HUES64 (cell line): Measurements from ENCODE around the gene CUL7.
A peak's percentile ranks its signal among the peaks of the same experiment; 100 is the strongest.

Experiments used
- H3K27ac ChIP-seq: 2 replicates; pipeline ENCODE4 v1.7.0; 2013; ENCODE audit warnings: low read depth, low read length, inconsistent platforms
- H3K27me3 ChIP-seq: 2 replicates; pipeline ENCODE4 v1.6.1; 2013; ENCODE audit warnings: mild to moderate bottlenecking, low read length; ENCODE audit not compliant: insufficient read depth
- H3K36me3 ChIP-seq: 2 replicates; pipeline ENCODE4 v1.6.1; 2013; ENCODE audit warnings: mild to moderate bottlenecking, low read length; ENCODE audit not compliant: insufficient read depth
- H3K4me1 ChIP-seq: 2 replicates; pipeline ENCODE4 v1.6.1; 2013; ENCODE audit warnings: mild to moderate bottlenecking, low read length, moderate library complexity; ENCODE audit not compliant: insufficient read depth
- H3K4me3 ChIP-seq: 2 replicates; pipeline ENCODE4 v1.5.1; 2013; ENCODE audit warnings: mild to moderate bottlenecking, low read length, moderate library complexity
- H3K9ac ChIP-seq: 2 replicates; pipeline ENCODE4 v1.6.1; 2013; ENCODE audit warnings: mild to moderate bottlenecking, low read depth, low read length
- H3K9me3 ChIP-seq: 2 replicates; pipeline ENCODE4 v1.6.1; 2013; ENCODE audit warnings: low read depth, low read length; ENCODE audit not compliant: insufficient read depth
- WGBS: fragments of 150-250, 120-280 bp; methylation state at CpG from one replicate; pipeline ENCODE4 v1.1.7; 2013; ENCODE audit warnings: missing lambda C conversion rate; 5-methylcytosine and 5-hydroxymethylcytosine counted together

Gene CUL7

GRCh38 chr6:43059168-43060033, 5.8 kb upstream of the CUL7 start, which contains the start of the genes KLC4 and MRPL2:
TSS of gene KLC4 (plus strand) at chr6:43059631. CDS start at chr6:43061336, 1,705 bp downstream.
TSS of gene MRPL2 (minus strand) at chr6:43059434. CDS start at chr6:43059381, 53 bp downstream.
- Histone ChIP-seq H3K9ac (peak within 1 kb of the TSS; percentile 92), H3K36me3 (peaks cover 30% of the 10 kb centered on the region), H3K4me3 (peak within 1 kb of the TSS; percentile 92), H3K27ac (peak within 1 kb of the TSS; percentile 83), H3K27me3 (no peaks in the 10 kb centered on the region), H3K9me3 (no peaks in the 10 kb centered on the region), H3K4me1 (peaks cover 9% of the 10 kb centered on the region; the same call in 1 of the 2 replicates)
- WGBS: under 1% methylated on average over 64 of the region's 64 CpGs

DNA sequence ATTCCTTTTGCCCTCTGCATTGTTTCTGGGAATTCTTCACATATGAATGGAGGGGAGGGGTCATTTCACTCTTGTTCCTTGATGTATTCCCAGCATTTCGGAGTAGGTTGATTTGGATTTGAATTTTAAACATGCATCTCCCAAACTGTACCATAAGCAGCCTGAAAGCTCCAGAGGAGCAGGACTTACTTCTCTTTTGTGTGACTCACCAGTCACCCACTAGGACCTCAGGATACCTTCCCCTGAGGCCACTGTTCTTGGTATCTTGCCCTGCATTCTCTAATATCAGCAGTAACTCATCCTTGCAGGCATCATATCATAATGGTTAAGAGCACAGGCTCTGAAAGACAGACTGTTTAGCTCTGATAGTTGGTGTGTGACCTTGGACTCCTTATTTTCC, 4.9 kb upstream of the CUL7 start:
- Histone ChIP-seq H3K4me1 (peaks cover 13% of the 10 kb centered on the region; the same call in 1 of the 2 replicates), H3K9ac (peak overlapping the region; percentile 92), H3K27me3 (no peaks in the 10 kb centered on the region), H3K36me3 (peaks cover 30% of the 10 kb centered on the region), H3K4me3 (peak overlapping the region; percentile 92), H3K27ac (no peak overlapping the region), H3K9me3 (no peaks in the 10 kb centered on the region)
- 100% methylated on average over 1 of the region's 1 CpG for WGBS

DNA sequence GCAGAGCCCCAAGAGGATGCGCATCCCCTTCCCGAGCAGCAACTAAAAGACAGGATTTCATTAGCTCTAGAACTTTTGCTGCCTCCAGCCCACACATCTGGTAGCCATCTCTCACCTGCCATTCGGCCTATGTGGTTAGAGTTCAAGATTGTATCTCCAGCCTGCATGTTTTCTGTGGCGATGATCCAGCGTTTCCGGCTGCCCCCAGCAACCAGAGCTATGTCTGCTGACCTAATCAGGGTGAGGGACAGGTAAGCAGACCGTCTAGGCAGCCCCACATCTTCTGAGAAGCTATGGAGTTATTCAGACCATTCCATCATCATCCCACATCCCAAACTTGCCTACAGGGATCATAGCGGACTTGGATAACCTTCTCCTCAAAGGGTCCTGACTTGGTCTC, 2.3 kb upstream of the CUL7 start:
- Histone ChIP-seq H3K9me3 (no peaks in the 10 kb centered on the region), H3K27me3 (no peaks in the 10 kb centered on the region), H3K4me3 (no peak overlapping the region), H3K36me3 (peaks cover 31% of the 10 kb centered on the region), H3K9ac (no peak overlapping the region), H3K4me1 (peaks cover 13% of the 10 kb centered on the region; the same call in 1 of the 2 replicates), H3K27ac (no peak overlapping the region)
- 92% methylated on average over 8 of the region's 8 CpGs for WGBS

DNA sequence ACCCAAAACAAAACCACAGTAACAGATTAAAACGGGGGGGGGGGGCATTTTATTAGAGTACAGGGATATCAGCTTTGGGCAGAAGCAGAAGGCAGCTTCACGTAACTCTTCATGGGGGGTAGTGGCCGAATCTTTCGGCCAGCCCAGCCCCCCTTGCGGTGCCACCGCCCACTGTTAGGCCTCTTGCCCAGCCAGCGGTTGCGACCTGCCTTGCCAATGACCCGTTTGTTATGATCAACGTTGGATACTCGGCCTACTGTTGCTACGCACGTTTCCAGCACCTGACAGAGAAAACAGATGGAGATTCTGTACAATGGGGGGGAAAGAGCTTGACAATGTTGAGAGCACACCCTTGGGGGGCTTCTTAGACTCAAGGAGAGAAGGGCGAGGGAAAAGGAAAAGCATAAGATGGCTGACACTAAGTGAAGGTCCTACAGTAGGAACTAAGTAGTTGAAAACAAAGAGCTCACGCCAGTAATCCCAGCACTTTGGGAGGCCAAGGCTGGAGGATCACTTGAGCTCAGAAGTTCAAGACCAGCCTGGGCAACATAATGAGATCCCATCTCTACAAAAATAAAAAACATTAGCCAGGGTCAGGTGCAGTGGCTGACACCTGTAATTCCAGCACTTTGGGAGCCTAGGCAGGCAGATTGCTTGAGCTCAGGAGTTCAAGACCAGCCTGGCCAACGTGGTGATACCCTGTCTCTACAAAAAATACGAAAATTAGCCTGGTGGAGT, 724 bp upstream of the CUL7 start:
- 84% methylated on average over 17 of the region's 17 CpGs for WGBS
- H3K36me3 ChIP-seq: peaks cover 40% of the 10 kb centered on the region
- H3K9me3 ChIP-seq: no peaks in the 10 kb centered on the region
- peaks cover 10% of the 10 kb centered on the region; the same call in 1 of the 2 replicates for H3K4me1 ChIP-seq
- H3K9ac ChIP-seq: 0 out of 2 replicates have a peak overlapping the region, but pooled peaks have one; percentile 92
- peak overlapping the region; percentile 73 for H3K4me3 ChIP-seq
- H3K27me3 ChIP-seq: no peaks in the 10 kb centered on the region
- peak overlapping the region; percentile 84; the same call in 1 of the 2 replicates for H3K27ac ChIP-seq

DNA sequence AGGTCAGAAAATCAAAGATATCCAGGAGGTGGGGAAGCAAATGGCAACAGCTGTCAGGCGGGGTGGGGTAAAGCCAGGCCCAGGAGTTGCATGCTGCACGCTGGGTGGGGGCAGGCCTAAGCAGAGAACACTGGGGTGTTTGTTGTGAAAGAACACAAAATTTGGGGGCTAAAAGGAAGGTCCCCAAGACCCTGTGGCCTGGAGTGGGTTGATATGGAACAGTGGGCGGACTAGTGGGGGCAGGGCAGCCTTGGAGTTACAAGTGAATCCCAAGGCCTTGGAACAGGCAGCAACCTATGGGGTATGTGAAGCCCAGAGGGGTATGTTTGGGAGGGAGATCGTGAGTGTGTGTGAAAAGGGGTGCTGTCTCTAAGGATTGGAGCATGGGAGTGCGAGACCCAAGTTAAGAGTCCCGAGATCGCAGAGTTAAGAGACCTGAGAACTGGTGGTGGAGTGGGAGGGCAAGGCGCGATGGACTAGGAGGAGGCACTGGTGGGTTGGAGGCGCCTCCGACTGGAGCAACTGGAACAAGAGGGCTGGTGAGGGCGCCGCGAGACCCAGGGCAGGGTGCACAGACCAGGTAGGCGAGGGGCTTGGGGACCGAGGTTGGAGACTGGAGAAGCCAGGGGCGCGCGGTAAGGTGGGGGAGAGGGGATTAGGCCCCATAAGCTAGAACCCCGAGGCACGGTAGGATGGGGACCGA, 658 bp downstream of the CUL7 start:
- no peaks in the 10 kb centered on the region for H3K9me3 ChIP-seq
- H3K4me3 ChIP-seq: peak overlapping the region; percentile 73
- H3K4me1 ChIP-seq: peaks cover 5% of the 10 kb centered on the region; the same call in 1 of the 2 replicates
- WGBS: 18% methylated on average over 22 of the region's 22 CpGs
- peak overlapping the region; percentile 92 for H3K9ac ChIP-seq
- no peaks in the 10 kb centered on the region for H3K27me3 ChIP-seq
- H3K36me3 ChIP-seq: peaks cover 49% of the 10 kb centered on the region
- H3K27ac ChIP-seq: peak overlapping the region; percentile 84

- 93% methylated on average over 19 of the region's 19 CpGs for WGBS
- H3K27me3 ChIP-seq: no peaks in the 10 kb centered on the region
- H3K36me3 ChIP-seq: peaks cover 50% of the 10 kb centered on the region
- no peaks in the 10 kb centered on the region for H3K9me3 ChIP-seq
- peak overlapping the region; percentile 73 for H3K4me3 ChIP-seq
- no peak overlapping the region for H3K27ac ChIP-seq
- peaks cover 5% of the 10 kb centered on the region; the same call in 1 of the 2 replicates for H3K4me1 ChIP-seq
- peak overlapping the region; percentile 92 for H3K9ac ChIP-seq
Observed at GRCh38 chr6:43052225-43052841, 1.3 kb downstream of the CUL7 start.

DNA sequence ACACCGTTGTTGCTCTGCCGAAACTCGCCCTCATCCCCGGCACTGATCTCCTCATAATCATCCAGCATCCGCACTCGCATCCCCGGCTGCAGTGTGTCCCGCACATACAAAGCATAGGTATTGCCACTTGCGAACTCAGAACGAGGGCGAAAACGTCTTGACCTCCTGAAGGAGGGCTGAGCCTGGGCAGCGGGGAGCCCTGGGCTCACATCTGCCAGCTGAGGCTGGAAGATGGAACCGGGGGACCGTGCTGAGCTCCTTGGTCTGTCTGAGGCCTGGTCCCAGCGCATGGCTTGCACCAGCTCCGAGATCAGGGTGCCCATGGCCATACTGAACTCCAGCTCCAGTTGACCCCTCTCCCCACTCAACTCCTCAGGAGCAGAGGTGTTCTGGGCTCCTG, 2.7 kb downstream of the CUL7 start:
- peaks cover 55% of the 10 kb centered on the region for H3K36me3 ChIP-seq
- H3K4me3 ChIP-seq: no peak overlapping the region
- no peaks in the 10 kb centered on the region for H3K9me3 ChIP-seq
- 94% methylated on average over 17 of the region's 17 CpGs for WGBS
- no peak overlapping the region for H3K9ac ChIP-seq
- H3K4me1 ChIP-seq: peaks cover 5% of the 10 kb centered on the region; the same call in 1 of the 2 replicates
- H3K27ac ChIP-seq: no peak overlapping the region
- H3K27me3 ChIP-seq: no peaks in the 10 kb centered on the region

DNA sequence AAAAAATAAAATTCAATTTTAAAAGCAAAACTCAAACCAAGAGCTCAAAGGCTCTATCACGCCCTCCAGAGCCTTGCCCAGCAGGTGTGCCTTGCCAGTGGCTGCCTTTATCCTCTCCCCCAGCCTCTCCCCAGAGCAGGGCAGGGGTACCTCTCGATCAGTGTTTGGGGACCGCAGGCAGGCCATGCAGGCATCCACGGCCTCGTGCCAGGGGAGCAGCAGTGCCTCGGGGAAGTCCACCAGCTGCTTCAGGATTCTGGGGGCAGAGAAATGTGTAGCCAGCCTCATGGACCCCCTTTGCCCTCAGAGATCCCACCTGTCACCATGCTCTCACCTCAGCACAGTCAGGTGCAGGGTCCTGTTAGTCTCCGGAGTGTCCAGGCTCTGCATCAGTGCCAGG, 5.7 kb downstream of the CUL7 start:
- Histone ChIP-seq H3K9ac (no peak overlapping the region), H3K4me1 (no peaks in the 10 kb centered on the region; the same call in 1 of the 2 replicates), H3K27me3 (no peaks in the 10 kb centered on the region), H3K36me3 (peaks cover 66% of the 10 kb centered on the region), H3K9me3 (no peaks in the 10 kb centered on the region), H3K4me3 (no peak overlapping the region), H3K27ac (no peak overlapping the region)
- 93% methylated on average over 7 of the region's 7 CpGs for WGBS

DNA sequence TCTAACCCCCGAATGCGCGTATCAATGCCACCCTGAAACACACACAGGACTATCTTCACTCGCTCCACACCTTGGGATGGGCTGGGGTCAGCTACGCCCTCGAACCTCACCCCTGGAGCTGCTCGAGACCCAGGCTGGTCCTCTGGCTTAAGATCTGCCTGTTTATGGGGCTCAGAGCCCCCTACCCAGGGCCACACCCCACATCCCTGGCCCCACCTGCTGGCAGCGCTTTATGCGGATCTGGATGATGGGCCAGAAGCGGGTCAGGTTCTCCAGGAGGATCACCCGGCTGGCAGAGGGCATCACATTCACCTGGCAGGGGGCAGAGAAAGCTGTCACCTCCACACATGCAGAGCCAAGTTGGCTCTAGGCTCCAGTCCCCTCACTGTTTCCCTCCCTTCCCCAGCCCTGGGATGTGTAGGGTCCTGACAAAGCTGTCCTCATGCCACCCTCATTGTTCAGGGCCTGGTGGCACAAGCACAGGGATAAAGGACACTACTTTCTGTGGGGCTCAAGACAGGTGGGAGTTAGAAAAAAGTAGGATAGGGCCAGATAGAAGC, 8.2 kb downstream of the CUL7 start:
- peaks cover 80% of the 10 kb centered on the region for H3K36me3 ChIP-seq
- WGBS: 97% methylated on average over 11 of the region's 11 CpGs
- no peak overlapping the region for H3K27ac ChIP-seq

DNA sequence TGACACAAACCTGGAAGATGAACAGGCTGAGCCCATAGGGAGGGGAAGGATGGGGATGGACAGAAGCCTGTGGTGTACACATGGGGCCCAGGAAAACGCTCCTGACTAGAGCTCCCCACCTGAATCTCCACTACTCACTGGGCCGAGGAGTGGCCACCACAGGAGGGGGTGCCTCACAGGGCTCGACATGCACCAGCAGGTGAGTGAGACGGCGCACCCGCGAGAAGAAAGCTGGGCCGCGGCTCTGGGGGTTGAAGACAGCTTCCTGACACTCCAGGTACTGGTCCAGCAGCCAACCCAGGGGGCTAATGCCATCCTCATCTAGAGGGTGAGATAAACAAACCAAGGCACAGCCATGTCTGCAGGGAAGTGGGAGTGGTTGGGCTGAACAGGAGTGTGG, 10.3 kb downstream of the CUL7 start:
- Histone ChIP-seq H3K4me3 (no peak overlapping the region), H3K4me1 (no peaks in the 10 kb centered on the region), H3K9me3 (no peaks in the 10 kb centered on the region), H3K27me3 (no peaks in the 10 kb centered on the region), H3K27ac (no peak overlapping the region), H3K9ac (no peak overlapping the region), H3K36me3 (peaks cover 80% of the 10 kb centered on the region)
- 94% methylated on average over 9 of the region's 9 CpGs for WGBS

More for the DNA sequence above, 8.2 kb downstream of the CUL7 start:
- Histone ChIP-seq H3K4me1 (no peaks in the 10 kb centered on the region), H3K9ac (no peak overlapping the region), H3K4me3 (no peak overlapping the region), H3K27me3 (no peaks in the 10 kb centered on the region), H3K9me3 (no peaks in the 10 kb centered on the region)
